Neural progenitor cell (in vitro differentiated cells): Measurements from ENCODE around the gene DNMT3A. TPM values are rescaled to one million over a fixed set of nuclear protein-coding genes. Genes with fewer than 3 reads are reported as not detected.

Source experiments
- DNase-seq: peaks from one replicate; pipeline ENCODE4 v3.0.0-alpha.2; 2016; ENCODE audit warnings: low spot score
- H2AFZ ChIP-seq: fragments of 200-600 bp; sonication (generic); replicated peaks from 2 replicates; pipeline ENCODE4 v1.6.1; 2016; ENCODE audit warnings: antibody characterized with exemption
- H3F3A ChIP-seq: fragments of 200-600 bp; sonication (generic); 2 replicates; pipeline ENCODE4 v1.6.1; 2016; ENCODE audit warnings: antibody characterized with exemption, low read depth
- H3K27ac ChIP-seq: fragments of 200-600 bp; sonication (generic); 2 replicates; pipeline ENCODE4 v1.5.1; 2016; ENCODE audit warnings: mild to moderate bottlenecking
- H3K27me3 ChIP-seq: fragments of 200-600 bp; sonication (generic); 2 replicates; pipeline ENCODE4 v1.6.1; 2016; ENCODE audit warnings: mild to moderate bottlenecking, moderate library complexity
- H3K36me3 ChIP-seq: fragments of 200-600 bp; sonication (generic); 2 replicates; pipeline ENCODE4 v1.5.1; 2016
- H3K4me1 ChIP-seq: fragments of 200-600 bp; sonication (generic); 2 replicates; pipeline ENCODE4 v1.6.1; 2016; ENCODE audit warnings: mixed run types
- H3K4me2 ChIP-seq: fragments of 200-600 bp; sonication (generic); 2 replicates; pipeline ENCODE4 v1.6.1; 2016
- H3K4me3 ChIP-seq: fragments of 200-600 bp; sonication (generic); 2 replicates; pipeline ENCODE4 v1.5.1; 2016
- H3K79me2 ChIP-seq: fragments of 200-600 bp; sonication (generic); 2 replicates; pipeline ENCODE4 v1.6.1; 2016; ENCODE audit warnings: low read depth
- H3K9ac ChIP-seq: fragments of 200-600 bp; sonication (generic); 2 replicates; pipeline ENCODE4 v1.6.1; 2016
- H3K9me3 ChIP-seq: fragments of 200-600 bp; sonication (generic); 2 replicates; pipeline ENCODE4 v1.5.1; 2016; ENCODE audit warnings: low read depth
- H4K20me1 ChIP-seq: fragments of 200-600 bp; sonication (generic); 2 replicates; pipeline ENCODE4 v1.6.1; 2016; ENCODE audit warnings: low read depth
- H3K27ac Mint-ChIP-seq: 3 replicates; pipeline ENCODE4 v1.8.0; 2021; ENCODE audit warnings: mixed read lengths
- H3K27me3 Mint-ChIP-seq: 2 replicates; pipeline ENCODE4 v1.8.0; 2022; ENCODE audit warnings: low read depth, mild to moderate bottlenecking, inconsistent platforms, moderate library complexity, mixed read lengths; ENCODE audit not compliant: insufficient read depth
- H3K36me3 Mint-ChIP-seq: 3 replicates; pipeline ENCODE4 v1.8.0; 2021; ENCODE audit warnings: mixed read lengths
- H3K4me1 Mint-ChIP-seq: 3 replicates; pipeline ENCODE4 v1.8.0; 2021; ENCODE audit warnings: mixed read lengths
- H3K4me3 Mint-ChIP-seq: 3 replicates; pipeline ENCODE4 v1.8.0; 2021; ENCODE audit warnings: mild to moderate bottlenecking, moderate library complexity, mixed read lengths
- H3K9me3 Mint-ChIP-seq: 3 replicates; pipeline ENCODE4 v1.8.0; 2020; ENCODE audit warnings: mixed read lengths
- CTCF ChIP-seq: fragments of 200-600 bp; sonication (generic); IDR thresholded peaks from 2 replicates; pipeline ENCODE4 v1.5.1; 2017; ENCODE audit warnings: antibody characterized with exemption, mild to moderate bottlenecking
- EZH2 ChIP-seq: fragments of 200-600 bp; sonication (generic); IDR thresholded peaks from 2 replicates; pipeline ENCODE4 v1.6.1; 2017; ENCODE audit warnings: antibody characterized with exemption, mild to moderate bottlenecking, moderate library complexity
- EZH2phosphoT487 ChIP-seq: fragments of 200-600 bp; sonication (generic); IDR thresholded peaks from 2 replicates; pipeline ENCODE4 v1.6.1; 2017; ENCODE audit warnings: antibody characterized with exemption
- total RNA-seq: library from RNA; depleted of rRNA; stranded (reverse); fragments of >200 nt; gene quantifications from 2 replicates; pipeline ENCODE4 v1.2.3, GENCODE V29; 2015; ENCODE audit warnings: low replicate concordance

The DNMT3A gene
- total RNA-seq, 1 donor from 2014 or later, result 46.5 TPM

DNA sequence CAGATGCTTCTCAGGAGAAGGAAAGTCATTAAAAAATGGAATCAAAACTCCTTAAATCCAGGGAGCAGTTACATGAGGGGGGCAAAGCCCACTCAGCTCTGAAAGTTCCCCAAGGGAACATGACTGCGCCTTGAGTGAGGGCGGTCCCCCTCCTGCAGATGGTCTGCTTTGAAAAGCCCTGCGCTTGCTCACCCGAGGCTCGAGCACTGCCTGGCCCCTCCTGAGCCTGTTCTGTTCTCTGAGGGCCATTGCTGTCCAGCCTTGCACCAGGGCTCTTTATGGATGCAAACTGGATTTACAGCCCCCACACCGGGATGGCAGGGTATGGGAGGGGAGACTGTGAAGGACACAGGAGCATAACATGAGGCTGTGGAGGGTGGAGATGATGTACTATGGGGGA is 37.8 kb upstream of the DNMT3A start:
- Histone ChIP-seq H3K27me3 (peaks cover 4% of the 10 kb centered on the region), H3K4me3 (no peak overlapping the region), H3F3A (no peaks in the 10 kb centered on the region), H3K4me2 (no peak overlapping the region), H4K20me1 (no peaks in the 10 kb centered on the region), H3K4me1 (peaks cover 7% of the 10 kb centered on the region), H3K9me3 (no peaks in the 10 kb centered on the region), H3K36me3 (no peaks in the 10 kb centered on the region), H3K27ac (no peak overlapping the region), H3K79me2 (no peaks in the 10 kb centered on the region), H2AFZ (no peak overlapping the region), H3K9ac (no peak overlapping the region)
- peaks cover 22% of the 10 kb centered on the region for H3K4me1 Mint-ChIP-seq
- no peak for TF ChIP-seq CTCF
- TF ChIP-seq EZH2phosphoT487, result no peak
- no peak for TF ChIP-seq EZH2
- H3K9me3 Mint-ChIP-seq, result peaks cover 6% of the 10 kb centered on the region
- H3K36me3 Mint-ChIP-seq, result peaks cover 9% of the 10 kb centered on the region
- H3K27me3 Mint-ChIP-seq, result peaks cover 13% of the 10 kb centered on the region
- no peak overlapping the region for H3K4me3 Mint-ChIP-seq
- no peak overlapping the region for H3K27ac Mint-ChIP-seq
- DNase-seq, result no peak

DNA sequence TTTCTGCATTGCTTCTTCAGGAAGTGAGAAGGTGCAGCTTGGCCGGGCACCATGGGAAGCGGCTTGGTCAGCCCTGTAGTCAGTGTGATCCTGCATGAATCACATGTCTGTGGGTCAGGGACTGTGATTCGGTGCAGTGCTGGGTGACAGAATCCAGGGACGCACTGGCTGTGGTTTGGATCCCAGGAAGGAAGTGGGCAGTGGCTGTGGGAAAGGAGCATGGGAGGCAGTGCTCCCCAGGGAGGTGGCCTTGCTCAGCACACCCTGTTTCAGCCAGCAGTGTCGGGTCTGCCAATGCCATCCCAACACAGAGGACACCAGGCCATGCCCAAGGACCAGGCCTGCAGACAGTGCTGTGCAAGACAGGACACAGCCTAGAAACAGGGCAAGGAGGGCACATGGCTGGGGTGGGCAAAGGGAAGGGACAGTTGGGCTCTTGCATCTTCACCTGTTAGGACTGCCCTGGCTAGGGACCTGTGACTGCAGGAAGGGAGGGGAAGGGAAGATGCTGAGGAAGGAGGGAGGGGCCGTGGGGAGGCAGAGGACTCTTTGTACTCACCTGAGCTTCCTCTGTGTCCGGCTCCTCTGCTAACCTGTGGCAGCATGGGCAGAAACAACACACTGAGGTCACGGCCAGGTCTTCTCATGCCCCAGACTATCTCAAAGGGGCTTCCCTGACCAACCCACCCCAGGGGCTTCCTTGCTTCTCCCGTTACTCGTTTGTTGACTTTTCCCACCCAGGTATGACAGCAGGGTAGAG is 37.2 kb upstream of the DNMT3A start:
- Histone ChIP-seq H3K27ac (no peak overlapping the region), H3K9me3 (no peaks in the 10 kb centered on the region), H3K36me3 (no peaks in the 10 kb centered on the region), H3K4me1 (peaks cover 7% of the 10 kb centered on the region), H3F3A (no peaks in the 10 kb centered on the region), H3K4me2 (no peak overlapping the region), H3K4me3 (no peak overlapping the region), H2AFZ (no peak overlapping the region), H4K20me1 (no peaks in the 10 kb centered on the region), H3K79me2 (no peaks in the 10 kb centered on the region), H3K27me3 (peaks cover 4% of the 10 kb centered on the region), H3K9ac (no peak overlapping the region)
- Mint-ChIP-seq H3K4me3 (no peak overlapping the region), H3K36me3 (peaks cover 7% of the 10 kb centered on the region), H3K27ac (no peak overlapping the region), H3K4me1 (peaks cover 24% of the 10 kb centered on the region), H3K27me3 (peaks cover 13% of the 10 kb centered on the region), H3K9me3 (peaks cover 6% of the 10 kb centered on the region)
- TF ChIP-seq EZH2phosphoT487, result no peak
- no peak for TF ChIP-seq EZH2
- no peak for TF ChIP-seq CTCF
- no peak for DNase-seq

DNA sequence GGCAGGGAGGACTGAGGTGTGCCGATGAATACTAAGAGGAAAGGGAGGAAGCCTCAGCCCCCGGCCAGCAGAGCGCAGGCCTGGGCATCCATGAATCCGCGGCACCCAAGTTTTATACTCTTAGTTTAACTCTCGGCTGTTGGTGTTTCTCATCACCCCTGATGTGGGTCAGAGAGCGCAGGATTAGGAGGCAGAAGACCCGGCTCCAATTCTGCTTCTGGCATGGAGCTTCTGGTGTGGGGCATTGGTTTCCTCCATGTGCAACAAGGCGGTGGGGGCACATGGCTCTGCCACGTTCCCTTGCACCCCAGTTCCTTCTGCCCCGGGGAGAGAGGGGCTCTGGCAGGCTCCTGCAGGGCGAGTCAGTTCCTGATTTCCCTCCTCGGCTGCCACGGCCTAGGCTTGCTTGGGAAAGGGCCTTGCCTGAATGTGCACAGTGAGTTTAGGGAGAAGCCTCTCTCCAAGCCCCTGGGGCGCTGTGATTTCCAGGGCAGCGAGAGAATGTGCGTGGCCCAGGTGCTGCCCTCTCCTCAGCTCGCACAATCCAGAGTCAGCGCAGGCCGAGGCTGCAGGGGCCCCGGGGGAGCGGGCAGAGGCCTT is 36.2 kb upstream of the DNMT3A start:
- Mint-ChIP-seq H3K36me3 (peaks cover 7% of the 10 kb centered on the region), H3K4me1 (peaks cover 27% of the 10 kb centered on the region), H3K27me3 (peaks cover 13% of the 10 kb centered on the region), H3K27ac (no peak overlapping the region), H3K4me3 (no peak overlapping the region), H3K9me3 (peaks cover 6% of the 10 kb centered on the region)
- Histone ChIP-seq H3K79me2 (no peaks in the 10 kb centered on the region), H3K27me3 (peaks cover 4% of the 10 kb centered on the region), H3K4me1 (peaks cover 8% of the 10 kb centered on the region), H4K20me1 (no peaks in the 10 kb centered on the region), H3K9me3 (no peaks in the 10 kb centered on the region), H3F3A (no peaks in the 10 kb centered on the region), H3K4me2 (no peak overlapping the region), H2AFZ (no peak overlapping the region), H3K9ac (no peak overlapping the region), H3K36me3 (no peaks in the 10 kb centered on the region), H3K4me3 (no peak overlapping the region), H3K27ac (no peak overlapping the region)
- no peak for DNase-seq
- TF ChIP-seq CTCF, result no peak
- no peak for TF ChIP-seq EZH2
- TF ChIP-seq EZH2phosphoT487, result no peak
